ENCODE measurements around the gene DOCK1. TPM values are rescaled to one million over a fixed set of nuclear protein-coding genes. Genes with fewer than 3 reads are reported as not detected.
A peak's percentile ranks its signal among the peaks of the same experiment; 100 is the strongest.

Gene DOCK1
- total RNA-seq, 1 donor from 2014 or later, result 57.8 TPM

GRCh38 chr10:127300868-127301321, 395.7 kb downstream of the DOCK1 start:
- no peak for TF ChIP-seq CTCF (IDR thresholded peaks at IDR 0.05)
- Mint-ChIP-seq H3K27ac (ENCODE audit: unreplicated experiment) (no peak overlapping the region), H3K4me1 (ENCODE audit: low read depth) (no peaks in the 10 kb centered on the region), H3K4me3 (ENCODE audit: unreplicated experiment) (no peak overlapping the region), H3K27me3 (ENCODE audit: low read depth) (no peaks in the 10 kb centered on the region), H3K36me3 (ENCODE audit: low read depth) (no peaks in the 10 kb centered on the region), H3K9me3 (ENCODE audit: low read depth) (no peaks in the 10 kb centered on the region)
- no peak for DNase-seq (ENCODE audit: low spot score)

GRCh38 chr10:127302343-127302742, 397.1 kb downstream of the DOCK1 start:
- Mint-ChIP-seq H3K36me3 (ENCODE audit: low read depth) (no peaks in the 10 kb centered on the region), H3K9me3 (ENCODE audit: low read depth) (no peaks in the 10 kb centered on the region), H3K27ac (ENCODE audit: unreplicated experiment) (no peak overlapping the region), H3K27me3 (ENCODE audit: low read depth) (no peaks in the 10 kb centered on the region), H3K4me1 (ENCODE audit: low read depth) (no peaks in the 10 kb centered on the region), H3K4me3 (ENCODE audit: unreplicated experiment) (no peak overlapping the region)
- no peak for DNase-seq (ENCODE audit: low spot score)
- no peak for TF ChIP-seq CTCF (IDR thresholded peaks at IDR 0.05)

- Mint-ChIP-seq H3K36me3 (ENCODE audit: low read depth) (no peaks in the 10 kb centered on the region), H3K27ac (ENCODE audit: unreplicated experiment) (no peak overlapping the region), H3K27me3 (ENCODE audit: low read depth) (no peaks in the 10 kb centered on the region), H3K4me3 (ENCODE audit: unreplicated experiment) (no peak overlapping the region), H3K9me3 (ENCODE audit: low read depth) (no peaks in the 10 kb centered on the region), H3K4me1 (ENCODE audit: low read depth) (no peaks in the 10 kb centered on the region)
- no peak for TF ChIP-seq CTCF (IDR thresholded peaks at IDR 0.05)
- no peak for DNase-seq (ENCODE audit: low spot score)
Observed at GRCh38 chr10:127303105-127303504, 397.9 kb downstream of the DOCK1 start.

GRCh38 chr10:127303746-127304145, 398.5 kb downstream of the DOCK1 start:
- H3K27me3 Mint-ChIP-seq (ENCODE audit: low read depth), result no peaks in the 10 kb centered on the region
- no peak overlapping the region for H3K27ac Mint-ChIP-seq (ENCODE audit: unreplicated experiment)
- no peaks in the 10 kb centered on the region for H3K9me3 Mint-ChIP-seq (ENCODE audit: low read depth)
- peak; percentile 56 for DNase-seq (ENCODE audit: low spot score)
- H3K4me1 Mint-ChIP-seq (ENCODE audit: low read depth), result no peaks in the 10 kb centered on the region
- TF ChIP-seq CTCF (IDR thresholded peaks at IDR 0.05), result no peak
- H3K4me3 Mint-ChIP-seq (ENCODE audit: unreplicated experiment), result no peak overlapping the region
- H3K36me3 Mint-ChIP-seq (ENCODE audit: low read depth), result no peaks in the 10 kb centered on the region

GRCh38 chr10:127306479-127306878, 401.3 kb downstream of the DOCK1 start:
- Mint-ChIP-seq H3K27ac (ENCODE audit: unreplicated experiment) (no peak overlapping the region), H3K36me3 (ENCODE audit: low read depth) (no peaks in the 10 kb centered on the region), H3K4me3 (ENCODE audit: unreplicated experiment) (no peak overlapping the region), H3K9me3 (ENCODE audit: low read depth) (no peaks in the 10 kb centered on the region), H3K4me1 (ENCODE audit: low read depth) (no peaks in the 10 kb centered on the region), H3K27me3 (ENCODE audit: low read depth) (no peaks in the 10 kb centered on the region)
- no peak for TF ChIP-seq CTCF (IDR thresholded peaks at IDR 0.05)
- DNase-seq (ENCODE audit: low spot score), result no peak
